ENCODE measurements around the gene CTCF.

The CTCF gene

GRCh38 chr16:67548265-67549126, 13.8 kb upstream of the CTCF start:
- DNase-seq = no peak

DNA sequence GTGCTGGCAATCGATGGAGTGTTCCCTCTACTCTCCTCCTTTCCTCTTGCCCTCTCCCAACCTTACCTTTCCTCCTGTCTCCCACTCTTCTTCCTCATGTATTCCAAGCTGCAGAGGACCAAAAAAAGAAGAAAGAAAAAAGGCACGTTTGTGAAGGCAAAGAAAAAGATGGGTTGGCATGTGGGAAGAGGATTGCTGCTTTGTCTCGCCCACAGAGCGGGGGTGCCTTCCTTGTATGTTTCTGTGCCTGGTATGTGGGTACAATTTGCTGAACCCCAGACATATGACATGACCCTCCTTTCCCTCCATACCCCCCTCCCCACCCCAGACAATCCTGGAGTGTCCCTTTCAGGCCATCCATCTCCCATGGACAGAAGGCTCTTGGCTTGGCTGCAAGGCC, 13.1 kb upstream of the CTCF start:
- DNase-seq = no peak

- no peak for DNase-seq
These were observed 12.4 kb upstream of the CTCF start for GRCh38 chr16:67549936-67550335.

DNA sequence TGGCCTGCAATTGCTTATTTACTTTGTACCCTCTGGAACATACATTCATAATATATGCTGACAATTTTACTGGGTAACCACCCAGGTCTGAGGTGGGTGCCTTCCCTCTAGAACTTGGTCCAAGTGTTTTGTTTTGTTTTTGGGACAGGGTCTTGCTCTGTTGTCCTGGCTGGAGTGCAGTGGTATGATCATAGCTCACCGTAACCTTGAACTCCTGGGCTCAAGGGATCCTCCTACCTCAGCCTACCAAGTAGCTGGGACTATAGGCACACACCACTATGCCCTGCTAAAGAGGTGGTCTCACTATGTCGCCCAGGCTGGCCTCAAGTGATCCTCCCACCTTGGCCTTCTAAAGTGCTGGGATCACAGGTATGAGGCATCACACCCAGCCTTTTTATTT, 11.2 kb upstream of the CTCF start:
- no peak for DNase-seq

GRCh38 chr16:67551972-67552371, 10.4 kb upstream of the CTCF start:
- DNase-seq = no peak

DNA sequence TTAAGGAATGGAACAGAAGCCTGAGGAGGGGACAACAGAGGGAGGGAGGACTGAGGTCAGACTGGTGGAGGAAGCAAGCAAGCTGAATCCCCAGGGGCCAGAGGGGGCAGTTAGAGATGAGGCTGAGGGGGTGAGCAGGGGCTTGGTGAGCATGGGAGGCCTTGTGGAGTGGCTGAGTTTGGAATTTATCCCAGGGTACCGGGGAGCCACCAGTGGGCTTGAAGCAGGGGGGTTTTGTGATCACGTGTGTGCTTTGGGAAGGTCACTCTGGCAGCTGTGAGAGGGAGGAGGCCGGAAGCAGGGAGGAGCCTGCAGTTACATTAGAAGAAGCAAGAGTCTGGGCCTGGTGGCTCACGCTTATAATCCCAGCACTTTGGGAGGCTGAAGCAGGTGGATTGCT, 9.8 kb upstream of the CTCF start:
- DNase-seq = no peak

GRCh38 chr16:67555795-67556212, 6.5 kb upstream of the CTCF start:
- DNase-seq = no peak

DNA sequence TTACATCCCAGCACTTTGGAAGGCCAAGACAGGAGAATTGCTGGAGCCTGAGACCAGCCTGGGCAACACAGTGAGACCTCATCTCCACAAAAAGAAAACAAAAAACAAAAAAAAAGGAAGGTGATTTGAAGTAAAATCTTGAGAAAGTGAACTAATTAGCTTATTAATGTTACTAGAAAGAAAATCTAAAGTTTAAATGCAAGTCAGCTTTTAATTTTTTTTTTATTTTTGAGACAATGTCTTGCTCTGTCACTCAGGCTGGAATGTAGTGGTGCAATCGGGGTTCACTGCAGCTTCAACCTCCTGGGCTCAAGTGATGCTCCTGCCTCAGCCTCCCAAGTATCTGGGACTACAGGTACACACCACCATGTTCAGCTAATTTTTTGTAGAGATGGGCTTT, 3.5 kb upstream of the CTCF start:
- no peak for DNase-seq

GRCh38 chr16:67560827-67561342, 1.4 kb upstream of the CTCF start:
- DNase-seq = no peak

GRCh38 chr16:67561501-67561823, 864 bp upstream of the CTCF start:
- no peak for DNase-seq

DNA sequence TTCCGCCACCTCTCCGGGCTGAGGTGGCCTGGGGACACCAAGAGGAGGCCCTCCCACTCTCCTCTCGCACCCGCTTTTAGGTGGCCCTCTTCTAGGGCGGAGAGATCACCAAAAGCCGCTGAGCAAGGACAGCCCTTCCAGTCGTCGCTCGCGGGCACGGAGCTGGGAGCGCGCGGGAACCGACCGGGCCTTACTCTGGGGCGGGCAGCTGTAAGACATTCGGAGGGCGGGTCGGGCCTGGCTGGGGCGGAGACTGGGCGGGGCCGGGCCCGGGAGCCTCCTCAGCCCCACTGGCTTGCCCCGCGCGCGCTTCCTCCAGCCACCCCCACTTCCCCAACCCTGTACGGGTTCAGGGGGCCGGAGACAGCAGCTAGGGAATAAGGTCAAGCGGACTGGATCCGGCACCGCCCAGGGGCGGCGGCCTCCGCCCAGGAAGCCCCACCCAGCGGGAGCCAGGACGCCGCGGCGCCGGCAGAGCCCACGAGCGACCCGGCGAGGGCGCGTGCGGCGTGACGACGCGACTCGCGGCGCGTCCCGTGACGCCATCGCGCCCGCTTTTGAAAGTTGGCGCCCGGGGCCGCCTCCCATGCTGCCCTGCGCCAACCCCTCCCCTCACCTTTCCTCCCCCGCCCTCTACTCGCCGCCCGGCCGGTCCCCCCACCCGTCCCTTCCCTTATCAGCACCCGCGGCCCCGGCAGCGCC, 351 bp upstream of the CTCF start:
- peak; percentile 71 to 99 (median 94) for DNase-seq

DNA sequence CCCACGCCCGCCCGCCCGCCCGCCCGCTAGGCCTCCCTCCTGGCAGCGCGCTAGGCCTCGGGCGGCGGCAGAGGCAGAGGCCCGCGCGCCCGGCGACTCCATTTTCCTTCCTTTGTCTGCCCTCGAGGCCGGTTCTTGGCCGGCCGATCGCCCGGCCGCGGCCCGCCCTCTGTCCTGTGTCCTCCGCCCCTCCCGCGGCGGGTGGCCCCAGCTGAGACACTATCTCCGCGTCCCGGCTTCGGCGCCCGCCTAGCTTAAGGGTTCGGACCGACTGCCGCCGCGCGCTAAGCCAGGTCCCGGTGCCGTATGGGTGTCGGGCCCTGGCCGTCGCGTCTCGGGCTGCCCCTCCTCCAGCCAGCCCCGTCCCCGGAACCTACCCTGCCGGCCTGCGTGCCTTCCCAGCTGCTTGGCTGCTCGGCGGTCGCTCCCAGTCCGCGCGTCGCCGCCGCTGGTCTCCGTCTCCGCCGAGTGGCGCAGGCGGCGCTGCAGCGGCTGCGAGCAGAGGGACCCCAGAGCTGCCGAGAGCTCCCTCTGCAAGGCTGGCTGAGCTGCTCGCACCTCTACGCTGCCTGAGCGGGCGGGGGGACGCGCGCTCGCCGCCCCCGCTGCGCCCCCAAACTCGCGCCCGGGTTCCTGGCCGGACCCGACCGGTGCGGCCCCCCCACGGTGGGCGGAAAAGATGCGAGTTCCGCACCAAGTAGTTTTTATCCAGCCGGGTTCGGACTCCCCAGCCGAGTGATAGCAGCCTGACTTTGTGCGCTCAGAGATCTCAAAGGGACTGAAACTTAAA, 787 bp downstream of the CTCF start:
- DNase-seq = peak in 42 of 58 donors; percentile 31 to 84 (median 66)

DNA sequence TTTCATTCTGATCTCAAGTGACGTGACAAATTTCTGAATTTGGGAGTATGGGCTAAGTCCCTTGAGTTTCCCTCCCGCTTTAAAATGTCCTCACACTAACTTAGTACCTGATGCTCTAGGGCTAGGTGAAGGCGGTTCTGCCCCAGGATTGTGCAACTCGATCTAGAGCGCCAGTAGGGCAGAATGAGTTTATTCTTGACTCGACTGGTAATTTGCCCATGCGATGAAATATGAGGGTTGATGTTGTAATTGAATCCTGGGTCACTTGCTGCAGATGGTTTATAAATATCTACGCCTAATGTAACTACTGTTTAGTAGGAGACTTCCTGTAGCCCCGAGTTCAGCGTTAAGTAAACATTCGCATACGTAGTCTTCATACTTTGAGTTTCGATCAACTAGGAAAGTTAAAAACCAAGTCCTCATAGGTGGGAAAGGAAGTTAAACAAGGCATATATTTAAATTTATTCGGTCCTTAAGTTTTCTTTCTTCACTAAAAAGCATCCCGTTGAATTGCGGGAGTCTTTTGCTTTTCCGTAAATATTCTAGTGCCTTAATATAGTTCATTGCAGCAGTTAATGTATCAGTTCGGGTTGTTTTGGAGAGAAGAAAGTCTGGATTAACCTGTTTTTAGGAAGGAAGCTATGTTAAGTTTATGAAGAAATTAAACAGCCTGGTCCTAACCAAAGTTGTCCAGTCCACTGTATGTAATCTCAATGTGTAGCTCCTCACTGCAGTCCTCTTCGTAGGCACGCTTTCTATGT, 1.6 kb downstream of the CTCF start:
- DNase-seq = no peak

GRCh38 chr16:67565470-67566100, 3.3 kb downstream of the CTCF start:
- no peak for DNase-seq

DNA sequence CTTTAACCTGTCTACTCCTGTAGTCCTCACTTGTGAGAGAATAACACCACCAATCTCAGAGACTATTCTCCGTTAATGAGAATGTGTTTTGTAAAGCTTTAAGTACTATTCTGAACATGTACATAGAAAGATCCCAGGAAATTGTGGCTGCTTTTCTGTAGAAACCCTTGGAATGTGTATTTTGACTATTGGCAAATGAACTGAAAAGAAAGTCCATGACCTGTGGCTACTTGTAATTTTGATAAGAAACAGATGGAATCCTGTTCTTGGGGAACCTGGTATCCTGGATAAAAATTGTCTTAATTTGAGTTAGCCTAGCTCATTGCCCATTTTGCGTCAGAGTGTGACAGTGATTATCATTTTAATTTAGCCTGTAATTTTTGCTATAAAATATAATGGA, 9.1 kb downstream of the CTCF start:
- no peak for DNase-seq

- no peak for DNase-seq
These were observed 9.7 kb downstream of the CTCF start for GRCh38 chr16:67571981-67572431.

DNA sequence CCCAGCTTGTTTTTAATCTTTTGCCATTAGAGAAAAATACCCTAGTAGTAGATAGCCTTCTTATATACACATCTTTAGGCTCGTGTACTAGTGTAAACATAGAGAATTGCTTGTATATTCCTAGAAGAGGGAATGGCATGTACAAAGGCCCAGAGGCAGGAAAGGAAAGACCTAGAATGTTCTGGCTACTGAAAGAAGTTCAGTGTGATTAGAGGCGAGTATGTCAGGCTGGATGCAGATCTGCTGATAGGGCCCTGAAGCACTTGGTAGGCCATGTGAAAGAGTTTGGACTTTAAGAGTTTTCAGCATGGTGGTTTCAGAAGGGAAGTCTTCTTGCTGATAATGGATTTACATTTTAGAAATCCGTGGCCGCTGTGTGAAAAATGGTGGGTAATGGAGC, 17.4 kb downstream of the CTCF start:
- DNase-seq = no peak

GRCh38 chr16:67580202-67580601, 17.9 kb downstream of the CTCF start:
- DNase-seq = no peak

DNA sequence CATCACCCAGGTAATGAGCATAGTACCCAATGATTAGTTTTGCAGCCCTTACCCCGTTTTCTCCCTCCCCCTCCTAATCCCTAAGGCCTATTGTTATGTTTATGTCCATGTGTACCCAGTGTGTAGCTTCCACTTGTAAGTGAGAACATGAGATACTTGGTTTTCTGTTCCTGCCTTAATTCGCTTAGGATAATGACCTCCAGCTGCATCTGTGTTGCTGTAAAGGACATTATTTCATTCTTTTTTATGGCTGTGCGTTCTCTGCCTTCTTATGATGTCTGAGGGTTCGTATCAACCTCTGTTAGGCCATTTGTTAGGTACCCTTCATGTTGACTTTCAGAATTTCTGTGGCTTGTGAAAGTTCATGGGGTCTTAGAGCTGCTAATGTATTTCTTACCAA, 31.0 kb downstream of the CTCF start:
- DNase-seq = no peak

- no peak for DNase-seq
These were observed 31.4 kb downstream of the CTCF start for GRCh38 chr16:67593701-67594100.
